Measurements from ENCODE around the gene CTCF.
A peak's percentile ranks its signal among the peaks of the same experiment; 100 is the strongest.

CTCF gene

DNA sequence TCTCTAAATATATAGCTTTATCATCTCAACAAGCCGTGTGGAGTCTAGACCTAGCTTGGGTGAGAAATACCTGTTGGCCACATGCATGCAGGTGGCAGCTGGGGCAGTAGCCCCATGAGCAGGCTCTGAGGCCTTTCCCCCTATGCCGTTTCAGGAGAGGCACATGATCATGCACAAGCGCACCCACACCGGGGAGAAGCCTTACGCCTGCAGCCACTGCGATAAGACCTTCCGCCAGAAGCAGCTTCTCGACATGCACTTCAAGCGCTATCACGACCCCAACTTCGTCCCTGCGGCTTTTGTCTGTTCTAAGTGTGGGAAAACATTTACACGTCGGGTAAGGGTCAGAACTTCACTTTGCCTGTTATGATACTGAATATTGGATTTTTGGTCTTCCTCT lies 65.9 kb downstream of the CTCF start:
- TF ChIP-seq Cebpa-rat (IDR thresholded peaks at IDR 0.05), result no peak
- H3K9ac ChIP-seq, result no peak overlapping the region
- no peak overlapping the region for H3K4me3 ChIP-seq
- no peak overlapping the region for H3K27ac ChIP-seq
- H3K4me1 ChIP-seq, result no peaks in the 10 kb centered on the region
- H3K27me3 ChIP-seq, result no peaks in the 10 kb centered on the region
- peaks cover 97% of the 10 kb centered on the region for H3K36me3 ChIP-seq
- no peaks in the 10 kb centered on the region for H3K9me3 ChIP-seq
- no peak overlapping the region for H3K4me2 ChIP-seq
- no peaks in the 10 kb centered on the region for H4K20me1 ChIP-seq

DNA sequence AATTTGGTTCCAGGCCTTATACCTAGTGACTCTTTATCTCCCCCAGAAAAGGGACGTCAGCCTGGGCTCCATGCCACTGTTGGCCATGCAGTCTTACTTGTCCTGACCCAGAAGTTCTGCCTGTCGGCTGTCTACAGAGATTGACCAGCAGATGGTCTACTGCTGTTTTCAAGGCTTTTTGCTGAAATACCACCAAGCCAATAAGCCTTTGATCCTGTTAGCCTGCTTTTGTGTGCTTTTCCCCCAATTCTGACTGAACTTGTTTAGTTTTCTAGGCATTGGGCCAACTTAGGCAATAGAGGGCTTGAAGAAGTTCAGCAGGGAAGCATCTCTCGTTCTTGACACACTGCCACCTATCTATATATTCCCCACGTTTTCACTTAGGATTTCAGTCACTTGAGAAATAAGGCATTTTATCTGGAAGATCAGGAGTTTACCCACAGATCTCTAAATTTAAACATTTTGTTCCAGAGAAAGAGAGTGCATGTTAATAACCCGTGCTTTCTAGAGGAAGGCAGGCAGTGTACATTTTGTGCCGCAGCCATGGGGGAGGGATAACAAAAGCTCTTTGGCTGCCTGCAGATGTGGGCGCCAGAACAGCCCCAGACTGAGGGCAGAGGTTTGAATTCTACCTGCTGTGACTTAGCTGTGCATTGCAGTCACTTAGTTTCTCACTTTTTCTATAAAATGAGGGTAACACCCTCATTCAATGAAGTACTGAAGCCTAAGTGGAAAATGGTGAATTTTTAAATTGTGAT lies 70.3 kb downstream of the CTCF start:
- peaks cover 98% of the 10 kb centered on the region for H3K36me3 ChIP-seq
- H3K27ac ChIP-seq, result no peak overlapping the region
- H3K27me3 ChIP-seq, result no peaks in the 10 kb centered on the region
- no peaks in the 10 kb centered on the region for H3K4me1 ChIP-seq
- no peak overlapping the region for H3K4me2 ChIP-seq
- TF ChIP-seq Cebpa-rat (IDR thresholded peaks at IDR 0.05), result no peak
- no peaks in the 10 kb centered on the region for H4K20me1 ChIP-seq
- H3K4me3 ChIP-seq, result no peak overlapping the region
- no peaks in the 10 kb centered on the region for H3K9me3 ChIP-seq
- no peak overlapping the region for H3K9ac ChIP-seq

DNA sequence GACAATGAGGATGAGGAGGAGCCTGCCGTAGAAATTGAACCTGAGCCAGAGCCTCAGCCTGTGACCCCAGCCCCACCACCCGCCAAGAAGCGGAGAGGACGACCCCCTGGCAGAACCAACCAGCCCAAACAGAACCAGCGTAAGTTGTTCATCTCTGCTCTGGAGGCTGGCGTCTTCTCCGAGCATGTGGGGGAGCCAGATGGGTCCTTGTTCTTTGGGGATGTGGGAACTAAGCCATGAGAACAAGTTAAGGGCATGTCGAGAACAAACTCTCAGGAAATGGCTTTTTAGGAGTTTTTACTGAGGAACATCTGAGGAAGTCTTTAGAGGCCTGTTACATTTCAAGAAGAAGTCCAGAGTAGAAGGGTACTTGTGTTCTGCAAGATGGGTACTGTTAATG lies 74.4 kb downstream of the CTCF start:
- H3K4me3 ChIP-seq, result no peak overlapping the region
- H3K9me3 ChIP-seq, result no peaks in the 10 kb centered on the region
- no peak overlapping the region for H3K27ac ChIP-seq
- H3K4me2 ChIP-seq, result no peak overlapping the region
- no peak for TF ChIP-seq Cebpa-rat (IDR thresholded peaks at IDR 0.05)
- H4K20me1 ChIP-seq, result no peaks in the 10 kb centered on the region
- H3K27me3 ChIP-seq, result no peaks in the 10 kb centered on the region
- peaks cover 14% of the 10 kb centered on the region for H3K4me1 ChIP-seq
- peaks cover 86% of the 10 kb centered on the region for H3K36me3 ChIP-seq
- H3K9ac ChIP-seq, result no peak overlapping the region

DNA sequence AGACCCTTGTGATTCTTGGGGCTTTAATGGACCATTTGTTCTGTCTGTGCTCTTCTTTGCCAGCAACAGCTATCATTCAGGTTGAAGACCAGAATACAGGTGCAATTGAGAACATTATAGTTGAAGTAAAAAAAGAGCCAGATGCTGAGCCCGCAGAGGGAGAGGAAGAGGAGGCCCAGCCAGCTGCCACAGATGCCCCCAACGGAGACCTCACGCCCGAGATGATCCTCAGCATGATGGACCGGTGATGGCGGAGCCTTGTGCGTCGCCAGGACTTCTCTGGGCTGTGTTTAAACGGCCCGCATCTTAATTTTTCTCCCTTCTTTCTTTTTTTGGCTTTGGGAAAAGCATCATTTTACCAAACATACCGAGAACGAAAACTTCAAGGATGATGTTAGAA lies 75.3 kb downstream of the CTCF start:
- H3K9me3 ChIP-seq, result no peaks in the 10 kb centered on the region
- H4K20me1 ChIP-seq, result no peaks in the 10 kb centered on the region
- no peak overlapping the region for H3K4me3 ChIP-seq
- no peaks in the 10 kb centered on the region for H3K27me3 ChIP-seq
- no peak overlapping the region for H3K4me2 ChIP-seq
- peaks cover 77% of the 10 kb centered on the region for H3K36me3 ChIP-seq
- H3K4me1 ChIP-seq, result peaks cover 23% of the 10 kb centered on the region
- TF ChIP-seq Cebpa-rat (IDR thresholded peaks at IDR 0.05), result no peak
- H3K9ac ChIP-seq, result no peak overlapping the region
- H3K27ac ChIP-seq, result no peak overlapping the region

DNA sequence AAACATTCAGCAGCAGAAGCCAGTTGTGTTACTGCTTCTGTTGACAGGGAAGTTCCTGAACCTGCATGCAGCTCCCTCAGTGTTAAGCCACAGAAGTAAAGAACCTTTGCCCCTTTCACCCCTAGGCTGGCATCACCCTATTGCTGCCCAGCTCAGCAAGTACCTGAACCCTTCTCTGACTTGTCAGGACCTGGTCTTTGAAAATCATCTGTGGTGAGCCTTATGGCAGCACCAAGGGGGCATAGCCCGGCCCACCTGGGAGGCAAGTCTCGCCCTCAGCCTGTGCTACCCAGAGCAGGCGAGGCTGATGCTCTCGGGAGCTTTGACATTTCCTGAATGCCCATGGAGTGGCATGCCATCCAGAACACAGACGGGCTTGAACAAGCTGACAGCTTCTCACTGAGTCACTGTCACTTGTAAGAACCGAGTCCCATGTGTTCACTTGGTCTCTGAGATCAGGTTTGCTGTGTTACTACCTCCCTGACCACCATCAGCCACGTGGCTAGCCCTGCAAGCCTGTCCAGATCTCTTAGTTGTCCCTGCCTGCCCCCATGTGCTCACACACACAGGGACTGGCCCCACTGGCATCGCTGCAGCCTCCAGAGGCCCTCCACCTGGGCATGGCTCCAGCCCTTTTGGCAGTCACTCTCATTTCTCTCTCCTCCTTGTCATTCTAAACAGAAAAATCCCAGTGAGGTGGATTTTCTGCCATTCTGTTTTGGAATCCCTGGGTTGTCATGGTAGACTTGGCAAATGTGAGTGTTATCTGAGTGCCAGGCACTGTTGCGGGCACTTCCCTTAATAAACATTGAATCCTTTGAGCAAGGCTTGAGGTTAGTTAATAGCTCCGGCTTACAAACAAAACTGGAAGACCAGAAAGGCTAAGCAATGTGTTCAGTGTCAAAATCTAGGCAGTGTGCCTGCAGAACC lies 79.7 kb downstream of the CTCF start:
- Histone ChIP-seq H3K4me1 (peaks cover 54% of the 10 kb centered on the region), H3K9ac (0 out of 2 replicates have a peak overlapping the region, but pooled peaks have one; percentile 3), H3K36me3 (peaks cover 44% of the 10 kb centered on the region), H4K20me1 (no peaks in the 10 kb centered on the region), H3K4me3 (no peak overlapping the region), H3K9me3 (no peaks in the 10 kb centered on the region), H3K27me3 (no peaks in the 10 kb centered on the region), H3K27ac (peak overlapping the region; percentile 8; the same call in 1 of the 2 replicates), H3K4me2 (peak overlapping the region; percentile 15)
- TF ChIP-seq Cebpa-rat (IDR thresholded peaks at IDR 0.05), result no peak

DNA sequence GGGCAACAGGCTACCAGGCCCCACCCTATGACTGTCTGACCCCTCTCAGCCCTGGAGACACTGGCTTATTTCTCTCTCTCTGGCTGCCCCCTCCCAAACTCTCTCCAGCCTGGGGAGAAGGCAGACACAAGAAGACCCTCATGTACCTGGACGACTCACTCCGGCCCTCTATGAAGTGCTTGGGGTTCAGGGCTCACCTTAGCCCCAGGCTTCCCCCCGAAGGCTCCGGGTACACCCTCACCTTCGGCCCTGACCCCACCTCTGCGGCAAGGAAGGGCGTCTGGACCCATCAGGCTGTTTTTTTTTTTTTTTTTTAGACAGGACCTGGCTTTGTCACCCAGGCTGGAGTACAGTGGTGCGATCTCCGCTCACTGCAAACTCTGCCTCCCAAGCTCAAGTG lies 81.7 kb downstream of the CTCF start:
- no peaks in the 10 kb centered on the region for H4K20me1 ChIP-seq
- H3K36me3 ChIP-seq, result peaks cover 42% of the 10 kb centered on the region
- H3K9ac ChIP-seq, result peak overlapping the region; percentile 93
- no peak for TF ChIP-seq Cebpa-rat (IDR thresholded peaks at IDR 0.05)
- H3K4me3 ChIP-seq, result no peak overlapping the region
- H3K27ac ChIP-seq, result peak overlapping the region; percentile 97
- no peaks in the 10 kb centered on the region for H3K27me3 ChIP-seq
- H3K4me2 ChIP-seq, result peak overlapping the region; percentile 97
- no peaks in the 10 kb centered on the region for H3K9me3 ChIP-seq
- peaks cover 54% of the 10 kb centered on the region for H3K4me1 ChIP-seq

DNA sequence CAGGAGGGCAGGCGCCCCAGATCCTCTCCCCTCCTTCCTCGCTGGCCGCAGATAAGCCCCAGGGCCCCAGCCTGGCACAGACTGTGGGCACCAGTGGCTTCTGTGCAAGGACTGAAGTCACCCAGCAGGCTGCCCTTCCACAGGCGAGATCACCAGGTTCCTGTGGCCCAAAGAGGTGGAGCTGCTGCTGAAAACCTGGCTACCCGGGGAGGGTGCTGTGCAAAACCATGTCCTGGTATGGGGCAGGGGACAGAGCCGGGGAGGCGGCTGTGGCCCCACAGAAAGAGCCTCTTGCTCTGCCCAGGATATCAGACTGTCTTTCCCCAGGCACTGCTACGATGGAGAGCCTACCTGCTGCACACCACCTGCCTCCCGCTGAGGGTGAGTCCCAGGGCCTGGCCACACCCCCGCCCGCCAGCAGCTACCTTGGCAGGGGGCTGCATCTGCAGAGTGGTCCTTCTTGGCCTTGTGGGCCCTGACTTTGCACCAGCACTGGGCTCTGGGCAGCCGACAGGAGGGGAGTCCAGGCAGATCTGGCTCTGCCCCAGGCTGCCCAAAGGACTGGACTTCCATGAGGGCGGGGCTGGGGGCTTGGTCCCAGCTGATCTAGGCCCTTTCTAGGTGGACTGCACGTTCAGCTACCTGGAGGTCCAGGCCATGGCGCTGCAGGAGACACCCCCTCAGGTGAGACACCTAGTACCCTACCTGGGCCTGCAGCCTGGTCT lies 83.2 kb downstream of the CTCF start:
- Histone ChIP-seq H3K9me3 (no peaks in the 10 kb centered on the region), H3K27ac (peak overlapping the region; percentile 97), H3K27me3 (no peaks in the 10 kb centered on the region), H3K9ac (peak overlapping the region; percentile 93), H4K20me1 (no peaks in the 10 kb centered on the region), H3K36me3 (peaks cover 44% of the 10 kb centered on the region), H3K4me2 (peak overlapping the region; percentile 97), H3K4me1 (peaks cover 45% of the 10 kb centered on the region), H3K4me3 (peak overlapping the region; percentile 76)
- no peak for TF ChIP-seq Cebpa-rat (IDR thresholded peaks at IDR 0.05)

DNA sequence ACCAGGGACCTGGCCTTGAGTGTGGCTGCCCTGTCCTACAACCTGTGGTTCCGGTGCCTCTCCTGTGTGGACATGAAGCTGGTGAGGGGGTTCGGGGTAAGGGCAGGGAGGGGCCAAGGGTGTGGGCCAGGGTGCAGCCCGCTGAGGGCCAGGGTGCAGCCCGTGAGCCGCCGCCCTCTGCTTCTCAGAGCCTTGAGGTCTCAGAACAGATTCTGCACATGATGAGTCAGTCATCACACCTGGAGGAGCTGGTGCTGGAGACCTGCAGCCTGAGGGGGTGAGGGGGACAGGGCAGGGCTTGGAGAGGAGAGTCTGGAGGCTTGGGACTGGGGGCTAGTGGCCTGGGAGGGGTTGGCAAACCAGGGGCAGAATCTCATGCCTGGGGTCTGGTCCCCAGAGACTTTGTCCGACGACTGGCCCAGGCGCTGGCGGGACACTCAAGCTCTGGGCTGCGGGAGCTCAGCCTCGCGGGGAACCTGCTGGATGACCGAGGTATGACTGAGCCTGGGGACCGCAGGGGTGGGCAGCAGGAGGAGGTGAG lies 84.9 kb downstream of the CTCF start:
- Histone ChIP-seq H3K4me3 (no peak overlapping the region), H3K4me2 (no peak overlapping the region), H3K9ac (no peak overlapping the region), H3K27me3 (no peaks in the 10 kb centered on the region), H3K27ac (peak overlapping the region; percentile 97), H3K36me3 (peaks cover 60% of the 10 kb centered on the region), H3K9me3 (no peaks in the 10 kb centered on the region), H4K20me1 (no peaks in the 10 kb centered on the region), H3K4me1 (peaks cover 35% of the 10 kb centered on the region)
- no peak for TF ChIP-seq Cebpa-rat (IDR thresholded peaks at IDR 0.05)

DNA sequence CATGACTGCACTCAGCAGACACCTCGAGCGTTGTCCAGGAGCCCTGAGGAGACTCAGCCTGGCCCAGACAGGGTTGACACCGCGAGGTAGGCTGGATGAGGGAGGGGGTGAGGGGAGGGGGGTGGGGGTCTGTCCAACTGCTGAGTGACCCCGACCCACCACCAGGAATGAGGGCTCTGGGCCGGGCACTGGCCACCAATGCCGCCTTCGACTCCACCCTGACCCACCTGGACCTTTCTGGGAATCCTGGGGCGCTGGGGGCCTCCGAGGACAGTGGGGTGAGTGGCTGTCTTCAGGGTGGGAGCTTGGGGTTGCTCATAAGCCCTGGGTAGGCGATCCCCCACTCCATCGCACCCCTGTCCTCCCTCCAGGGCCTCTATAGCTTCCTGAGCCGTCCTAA lies 85.4 kb downstream of the CTCF start:
- Histone ChIP-seq H3K9me3 (no peaks in the 10 kb centered on the region), H3K4me3 (no peak overlapping the region), H3K36me3 (peaks cover 65% of the 10 kb centered on the region), H3K4me1 (peaks cover 31% of the 10 kb centered on the region), H3K27me3 (no peaks in the 10 kb centered on the region), H3K27ac (no peak overlapping the region), H3K4me2 (no peak overlapping the region), H3K9ac (no peak overlapping the region), H4K20me1 (no peaks in the 10 kb centered on the region)
- no peak for TF ChIP-seq Cebpa-rat (IDR thresholded peaks at IDR 0.05)

Data from BLaER1 (cell line).